C1 segment of cervical spinal cord (tissue), 14 donors: ENCODE results near the gene SERPINF2.
"Not testable (repeated sequence)": the region's sequence is repeated elsewhere in the genome, so short reads cannot be mapped to it uniquely, and the experiment has no call there.

ENCODE experiments used
- DNase-seq, 14 donors: peaks; one replicate each; lab custom pipeline; 2025; lab: John Stamatoyannopoulos, UW

The SERPINF2 gene

GRCh38 chr17:1762901-1763898 is 20.5 kb downstream of the SERPINF2 start:
- DNase-seq = peak in 3 of 14 donors; percentile 11 to 48 (median 35)

- DNase-seq = peak in 3 of 14 donors; percentile 35 to 44 (median 40)
Measured at GRCh38 chr17:1764284-1764683, 21.6 kb downstream of the SERPINF2 start.

GRCh38 chr17:1764705-1765104 is 22.0 kb downstream of the SERPINF2 start:
- not testable (repeated sequence) for DNase-seq

GRCh38 chr17:1765576-1765975 is 22.9 kb downstream of the SERPINF2 start:
- no peak for DNase-seq

- DNase-seq = no peak
Measured at GRCh38 chr17:1766382-1767135, 23.9 kb downstream of the SERPINF2 start.

- no peak for DNase-seq
Measured at GRCh38 chr17:1767358-1767757, 24.7 kb downstream of the SERPINF2 start.

GRCh38 chr17:1769822-1770477 is 27.3 kb downstream of the SERPINF2 start:
- no peak for DNase-seq

- DNase-seq = not testable (repeated sequence)
Measured at GRCh38 chr17:1773000-1773695, 30.5 kb downstream of the SERPINF2 start.

GRCh38 chr17:1773696-1774181 is 31.1 kb downstream of the SERPINF2 start:
- no peak for DNase-seq

GRCh38 chr17:1774390-1775176 is 31.9 kb downstream of the SERPINF2 start:
- DNase-seq = no peak

- DNase-seq = no peak
Measured at GRCh38 chr17:1776328-1776727, 33.7 kb downstream of the SERPINF2 start.

GRCh38 chr17:1776857-1777256 is 34.2 kb downstream of the SERPINF2 start:
- no peak for DNase-seq

- no peak for DNase-seq
Measured at GRCh38 chr17:1779571-1780131, 37.0 kb downstream of the SERPINF2 start.

GRCh38 chr17:1782171-1782567 is 39.5 kb downstream of the SERPINF2 start:
- DNase-seq = no peak

- DNase-seq = no peak
Measured at GRCh38 chr17:1783271-1783670, 40.6 kb downstream of the SERPINF2 start.

GRCh38 chr17:1783834-1784611 is 41.4 kb downstream of the SERPINF2 start:
- peak in 8 of 14 donors; percentile 15 to 69 (median 22) for DNase-seq

GRCh38 chr17:1785930-1786329 is 43.3 kb downstream of the SERPINF2 start:
- peak in 2 of 14 donors; percentile 11 to 14 for DNase-seq

GRCh38 chr17:1786708-1787107 is 44.0 kb downstream of the SERPINF2 start:
- DNase-seq = no peak

GRCh38 chr17:1787301-1787902 is 44.7 kb downstream of the SERPINF2 start:
- no peak for DNase-seq
